MG63 (cell line): Measurements from ENCODE around the gene EHMT1. TPM values are rescaled to one million over a fixed set of nuclear protein-coding genes. Genes with fewer than 3 reads are reported as not detected.
"Not testable (repeated sequence)": the region's sequence is repeated elsewhere in the genome, so short reads cannot be mapped to it uniquely, and the experiment has no call there.

Experiments used
- DNase-seq: peaks from one replicate; pipeline ENCODE4 v3.0.0-alpha.2; 2020
- H3K27me3 ChIP-seq: fragments of 250-450 bp; sonication (Bioruptor Pico); 2 replicates; pipeline ENCODE4 v1.5.1; 2020; ENCODE audit warnings: mild to moderate bottlenecking, moderate library complexity
- H3K36me3 ChIP-seq: fragments of 250-450 bp; sonication (Bioruptor Pico); 2 replicates; pipeline ENCODE4 v1.5.1; 2020; ENCODE audit warnings: mild to moderate bottlenecking, moderate library complexity
- H3K4me3 ChIP-seq: fragments of 250-450 bp; sonication (Bioruptor Pico); 2 replicates; pipeline ENCODE4 v1.5.1; 2020; ENCODE audit warnings: mild to moderate bottlenecking, moderate library complexity
- H3K9me3 ChIP-seq: fragments of 250-450 bp; sonication (Bioruptor Pico); 2 replicates; pipeline ENCODE4 v1.5.1; 2020; ENCODE audit warnings: mild to moderate bottlenecking, moderate library complexity
- total RNA-seq: library from RNA; depleted of rRNA; stranded (reverse); fragments of >200 nt; shearing (Covaris generic); gene quantifications from 2 replicates; pipeline ENCODE4 v1.2.3, GENCODE V29; 2014; ENCODE audit warnings: low replicate concordance

The EHMT1 gene
- total RNA-seq, 1 experiment from 2014 or later = 64.5 TPM

DNA sequence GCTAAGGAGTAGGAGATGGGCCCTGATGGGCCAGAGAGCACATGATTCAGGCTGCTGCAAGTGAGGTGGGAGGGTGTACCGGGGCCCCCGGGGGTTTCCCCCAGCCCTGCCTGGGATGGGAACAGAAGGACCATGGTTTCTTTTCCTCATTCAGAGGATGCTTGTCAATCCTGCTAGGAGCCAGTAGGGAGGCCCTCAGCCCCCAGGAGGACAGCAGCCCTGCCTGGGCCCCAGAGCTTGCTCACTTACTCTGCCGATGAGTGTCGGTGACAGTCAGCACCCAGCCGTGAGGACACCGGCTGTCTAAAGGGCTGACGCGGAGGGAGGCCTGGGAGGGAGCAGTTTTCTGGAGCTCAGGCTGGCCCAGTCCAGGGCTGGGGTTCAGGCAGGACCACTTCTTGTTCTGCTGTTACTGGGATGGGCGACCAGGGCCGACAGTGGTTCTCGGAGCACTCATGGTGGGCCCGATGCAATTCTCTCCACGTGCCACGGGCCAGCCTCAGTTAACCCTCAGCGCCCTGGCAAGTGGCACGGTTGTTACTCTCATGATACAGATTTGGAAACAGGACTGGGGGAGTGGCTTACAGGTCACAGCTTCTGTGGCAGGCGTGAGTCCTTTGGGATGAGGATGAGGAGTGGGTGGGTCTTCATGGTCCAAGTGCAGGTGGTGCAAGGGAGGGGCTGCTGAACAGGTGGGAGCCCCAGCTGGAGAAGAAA lies 11.5 kb upstream of the EHMT1 start:
- no peak overlapping the region for H3K4me3 ChIP-seq
- no peaks in the 10 kb centered on the region for H3K27me3 ChIP-seq
- H3K36me3 ChIP-seq = no peaks in the 10 kb centered on the region
- no peak for DNase-seq
- no peaks in the 10 kb centered on the region for H3K9me3 ChIP-seq

GRCh38 chr9:137610944-137611343 lies 7.9 kb upstream of the EHMT1 start:
- H3K27me3 ChIP-seq = no peaks in the 10 kb centered on the region
- DNase-seq = no peak
- H3K4me3 ChIP-seq = no peak overlapping the region
- H3K36me3 ChIP-seq = peaks cover 22% of the 10 kb centered on the region
- H3K9me3 ChIP-seq = no peaks in the 10 kb centered on the region

DNA sequence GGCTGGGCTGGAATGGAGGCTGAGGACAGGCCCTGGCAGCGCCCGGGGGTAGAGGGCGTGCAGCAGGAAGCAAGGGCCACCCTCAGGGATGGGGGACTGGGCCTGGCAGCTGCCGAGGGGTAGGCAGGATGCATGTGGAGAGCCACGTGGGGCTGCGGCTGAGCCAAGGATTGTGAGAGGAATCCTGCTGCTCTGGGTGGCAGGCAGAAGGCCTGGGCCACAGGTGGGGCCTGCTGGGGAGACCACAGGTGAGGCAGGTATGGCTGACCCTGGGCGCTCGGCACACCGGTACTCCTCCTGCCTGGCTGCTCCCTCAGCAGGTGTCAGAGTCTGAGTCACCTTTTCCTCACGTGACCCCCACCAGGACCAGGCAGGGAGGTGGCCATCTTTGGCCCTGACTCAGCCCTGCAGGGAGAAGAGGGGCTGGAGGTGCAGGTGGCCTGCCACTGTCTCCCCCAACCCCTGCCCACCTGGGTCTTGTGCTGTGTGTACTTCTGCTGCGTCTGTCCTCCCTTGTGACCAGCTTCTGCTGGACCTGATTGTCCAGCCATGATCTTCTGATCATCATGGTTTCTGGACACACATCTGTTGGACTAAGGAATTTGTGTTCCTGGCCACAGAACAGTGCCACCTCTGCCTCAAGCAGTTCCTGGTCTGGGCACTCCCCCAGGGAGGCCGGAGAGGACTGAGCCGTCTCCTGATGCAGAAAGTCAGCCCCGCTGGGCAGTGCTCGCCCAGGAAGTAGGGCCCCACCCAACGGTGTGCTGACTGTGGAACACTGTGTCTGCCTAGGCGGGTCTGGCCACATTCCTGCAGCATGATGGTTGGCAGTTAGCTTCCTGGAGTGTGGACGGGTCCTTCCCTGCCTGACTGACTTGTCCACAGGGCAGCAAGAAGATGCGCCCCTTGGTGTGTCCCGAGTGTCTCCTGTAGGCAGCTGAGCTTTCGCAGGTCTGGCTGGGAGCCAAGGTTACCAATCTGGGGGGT lies 6.9 kb upstream of the EHMT1 start:
- H3K9me3 ChIP-seq = no peaks in the 10 kb centered on the region
- peak; percentile 92 for DNase-seq
- peaks cover 29% of the 10 kb centered on the region for H3K36me3 ChIP-seq
- H3K27me3 ChIP-seq = no peaks in the 10 kb centered on the region
- H3K4me3 ChIP-seq = no peak overlapping the region

GRCh38 chr9:137612741-137613142 lies 6.1 kb upstream of the EHMT1 start:
- Histone ChIP-seq H3K4me3 (no peak overlapping the region), H3K9me3 (no peaks in the 10 kb centered on the region), H3K36me3 (peaks cover 38% of the 10 kb centered on the region), H3K27me3 (no peaks in the 10 kb centered on the region)
- DNase-seq = no peak

GRCh38 chr9:137613259-137613658 lies 5.5 kb upstream of the EHMT1 start:
- no peak for DNase-seq
- H3K27me3 ChIP-seq = no peaks in the 10 kb centered on the region
- no peak overlapping the region for H3K4me3 ChIP-seq
- H3K36me3 ChIP-seq = peaks cover 39% of the 10 kb centered on the region
- H3K9me3 ChIP-seq = no peaks in the 10 kb centered on the region

DNA sequence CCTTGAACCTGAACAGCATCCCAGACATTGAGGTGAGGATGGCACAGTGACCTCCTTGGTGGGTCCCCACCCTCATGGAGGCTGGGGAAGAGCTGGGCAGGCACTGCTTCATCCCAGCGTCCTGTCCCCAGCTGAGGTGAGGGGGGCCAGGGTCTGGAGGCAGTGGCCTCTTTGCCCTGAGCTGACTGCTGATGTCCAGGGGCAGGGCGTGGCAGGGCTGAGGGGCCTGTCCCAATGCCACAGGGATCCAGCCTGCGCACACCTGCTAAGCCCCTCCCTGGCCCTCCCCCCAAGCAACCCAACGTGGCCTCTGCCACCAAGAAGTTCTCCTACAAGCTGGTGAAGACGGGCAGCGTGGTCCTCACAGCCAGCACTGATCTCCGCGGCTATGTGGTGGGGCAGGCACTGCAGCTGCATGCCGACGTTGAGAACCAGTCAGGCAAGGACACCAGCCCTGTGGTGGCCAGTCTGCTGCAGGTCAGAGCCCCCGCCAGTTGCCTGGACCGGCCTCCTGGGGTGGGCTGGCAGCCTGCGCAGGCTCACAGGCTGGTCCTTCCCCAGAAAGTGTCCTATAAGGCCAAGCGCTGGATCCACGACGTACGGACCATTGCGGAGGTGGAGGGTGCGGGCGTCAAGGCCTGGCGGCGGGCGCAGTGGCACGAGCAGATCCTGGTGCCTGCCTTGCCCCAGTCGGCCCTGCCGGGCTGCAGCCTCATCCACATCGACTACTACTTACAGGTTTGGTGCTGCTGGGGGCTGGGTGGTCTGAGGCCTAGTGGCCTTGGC lies 4.9 kb upstream of the EHMT1 start:
- DNase-seq = no peak
- H3K27me3 ChIP-seq = no peaks in the 10 kb centered on the region
- no peaks in the 10 kb centered on the region for H3K9me3 ChIP-seq
- peaks cover 39% of the 10 kb centered on the region for H3K36me3 ChIP-seq
- no peak overlapping the region for H3K4me3 ChIP-seq

GRCh38 chr9:137614631-137615386 lies 4.0 kb upstream of the EHMT1 start:
- DNase-seq = no peak
- Histone ChIP-seq H3K36me3 (peaks cover 39% of the 10 kb centered on the region), H3K27me3 (no peaks in the 10 kb centered on the region)

GRCh38 chr9:137615387-137615871 lies 3.4 kb upstream of the EHMT1 start:
- Histone ChIP-seq H3K36me3 (peaks cover 39% of the 10 kb centered on the region), H3K27me3 (no peaks in the 10 kb centered on the region), H3K9me3 (no peaks in the 10 kb centered on the region), H3K4me3 (no peak overlapping the region)
- no peak for DNase-seq

More at GRCh38 chr9:137614631-137615386, 4.0 kb upstream of the EHMT1 start:
- Histone ChIP-seq H3K4me3 (no peak overlapping the region), H3K9me3 (no peaks in the 10 kb centered on the region)

GRCh38 chr9:137619240-137620047 lies 639 bp downstream of the EHMT1 start:
- H3K9me3 ChIP-seq = no peaks in the 10 kb centered on the region
- DNase-seq = peak; percentile 26
- peaks cover 40% of the 10 kb centered on the region for H3K36me3 ChIP-seq
- H3K27me3 ChIP-seq = no peaks in the 10 kb centered on the region
- H3K4me3 ChIP-seq = peak overlapping the region; percentile 72

DNA sequence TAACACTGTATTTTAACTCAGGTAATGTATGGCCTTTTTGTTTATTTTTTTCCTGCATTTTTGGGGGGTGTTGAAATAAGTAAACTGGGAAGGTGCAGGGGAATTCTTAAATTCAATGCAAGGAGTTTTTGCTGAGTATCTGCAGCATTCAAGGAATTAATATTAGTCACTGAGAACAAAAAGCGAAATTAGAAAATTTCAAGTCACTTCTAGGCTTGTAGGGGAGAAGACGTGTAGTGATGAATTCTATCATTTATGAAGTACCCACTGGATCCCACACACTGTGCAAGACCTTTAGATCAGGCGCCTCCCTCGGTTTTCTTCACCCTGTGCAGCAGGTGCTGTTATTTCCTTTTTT lies 1.2 kb downstream of the EHMT1 start:
- no peak for DNase-seq
- Histone ChIP-seq H3K27me3 (no peaks in the 10 kb centered on the region), H3K4me3 (peak overlapping the region; percentile 72), H3K36me3 (peaks cover 34% of the 10 kb centered on the region), H3K9me3 (no peaks in the 10 kb centered on the region)

GRCh38 chr9:137620581-137620980 lies 1.8 kb downstream of the EHMT1 start:
- Histone ChIP-seq H3K27me3 (no peaks in the 10 kb centered on the region), H3K4me3 (peak overlapping the region; percentile 72), H3K36me3 (peaks cover 29% of the 10 kb centered on the region), H3K9me3 (no peaks in the 10 kb centered on the region)
- no peak for DNase-seq

- H3K27me3 ChIP-seq = no peaks in the 10 kb centered on the region
- H3K4me3 ChIP-seq = no peak overlapping the region
- DNase-seq = peak; percentile 41
These were observed 2.4 kb downstream of the EHMT1 start for GRCh38 chr9:137621131-137621757.

GRCh38 chr9:137622211-137622610 lies 3.4 kb downstream of the EHMT1 start:
- not testable (repeated sequence) for H3K27me3 ChIP-seq, DNase-seq, H3K4me3 ChIP-seq, H3K9me3 ChIP-seq
- peaks cover 16% of the 10 kb centered on the region for H3K36me3 ChIP-seq

More at GRCh38 chr9:137621131-137621757, 2.4 kb downstream of the EHMT1 start:
- Histone ChIP-seq H3K36me3 (peaks cover 26% of the 10 kb centered on the region), H3K9me3 (no peaks in the 10 kb centered on the region)

DNA sequence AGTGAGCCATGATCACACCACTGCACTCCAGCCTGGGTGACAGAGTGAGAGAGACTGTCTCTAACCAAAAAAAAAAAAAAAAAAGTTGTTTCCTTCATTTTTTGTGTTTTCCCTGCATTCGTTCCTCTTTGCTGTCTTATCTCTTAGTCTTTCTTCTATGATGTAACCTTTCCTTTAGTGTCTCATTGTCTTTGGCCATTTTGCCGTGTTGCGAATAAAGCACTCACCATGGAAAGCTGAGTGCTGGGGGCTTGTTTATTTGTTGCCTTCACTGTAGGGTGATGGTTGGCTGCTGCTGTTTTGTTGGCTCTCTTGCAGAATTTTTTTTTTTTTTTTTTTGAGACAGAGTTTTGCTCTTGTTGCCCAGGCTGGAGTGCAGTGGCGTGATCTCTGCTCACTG lies 7.7 kb downstream of the EHMT1 start:
- Histone ChIP-seq H3K4me3 (no peak overlapping the region), H3K36me3 (no peaks in the 10 kb centered on the region; the same call in none of the 2 replicates), H3K9me3 (no peaks in the 10 kb centered on the region), H3K27me3 (no peaks in the 10 kb centered on the region)
- no peak for DNase-seq

- DNase-seq, H3K9me3 ChIP-seq, H3K4me3 ChIP-seq, H3K36me3 ChIP-seq, H3K27me3 ChIP-seq: not testable (repeated sequence)
These were observed 8.6 kb downstream of the EHMT1 start for GRCh38 chr9:137627406-137627805.
